GM19324 (cell line): ENCODE measurements around the gene NBEAL2.

Source experiments
- ATAC-seq: cut with Tn5 transposase; IDR thresholded peaks from one replicate; pipeline ENCODE4 v1.9.1; 2021; ENCODE audit warnings: mild to moderate bottlenecking, moderate library complexity; ENCODE audit not compliant: unreplicated experiment, low FRiP score

NBEAL2 gene

GRCh38 chr3:46942481-46943236, 36.8 kb upstream of the NBEAL2 start:
- ATAC-seq: no peak

GRCh38 chr3:46943237-46944187, 36.0 kb upstream of the NBEAL2 start:
- ATAC-seq: no peak

GRCh38 chr3:46944191-46944590, 35.3 kb upstream of the NBEAL2 start:
- no peak for ATAC-seq

GRCh38 chr3:46946416-46946815, 33.0 kb upstream of the NBEAL2 start:
- no peak for ATAC-seq

- ATAC-seq: no peak
Measured at GRCh38 chr3:46946856-46947545, 32.5 kb upstream of the NBEAL2 start.

- no peak for ATAC-seq
Measured at GRCh38 chr3:46947546-46947901, 31.9 kb upstream of the NBEAL2 start.

- no peak for ATAC-seq
Measured at GRCh38 chr3:46947981-46948791, 31.3 kb upstream of the NBEAL2 start.

GRCh38 chr3:46948830-46949671, 30.4 kb upstream of the NBEAL2 start:
- peak; percentile 40 for ATAC-seq

- no peak for ATAC-seq
Measured at GRCh38 chr3:46950177-46950576, 29.3 kb upstream of the NBEAL2 start.

GRCh38 chr3:46950650-46951241, 28.7 kb upstream of the NBEAL2 start:
- no peak for ATAC-seq

- no peak for ATAC-seq
Measured at GRCh38 chr3:46952813-46953212, 26.7 kb upstream of the NBEAL2 start.

GRCh38 chr3:46953234-46954010, 26.0 kb upstream of the NBEAL2 start:
- ATAC-seq: no peak

GRCh38 chr3:46954178-46954577, 25.3 kb upstream of the NBEAL2 start:
- no peak for ATAC-seq

GRCh38 chr3:46955157-46955556, 24.3 kb upstream of the NBEAL2 start:
- ATAC-seq: no peak

- no peak for ATAC-seq
Measured at GRCh38 chr3:46955801-46956259, 23.6 kb upstream of the NBEAL2 start.

GRCh38 chr3:46957092-46957820, 22.2 kb upstream of the NBEAL2 start:
- no peak for ATAC-seq

GRCh38 chr3:46958467-46959160, 20.9 kb upstream of the NBEAL2 start:
- no peak for ATAC-seq
